Endothelial cell of umbilical vein (primary cell): ENCODE data around the gene AGGF1. TPM values are rescaled to one million over a fixed set of nuclear protein-coding genes. Genes with fewer than 3 reads are reported as not detected.

Experiments
- BruUV-seq: library from RNA; stranded (reverse); fragments of 400-500 nt; replicated peaks from 2 replicates; lab custom pipeline; 2021; lab: Mats Ljungman, UMichigan
- CTCF ChIA-PET: fragments of 300-600, 350-600 bp; sonication (Branson Sonifier 250); formaldehyde crosslinking; loops from one replicate; lab custom pipeline; 2021; ENCODE audit warnings: antibody characterized with exemption, inconsistent platforms; lab: Charles Lee
- POLR2A ChIA-PET: fragments of 300-600, 350-600 bp; sonication (Branson Sonifier 250); formaldehyde crosslinking; loops from one replicate; lab custom pipeline; 2021; ENCODE audit warnings: antibody characterized with exemption, inconsistent platforms; lab: Charles Lee
- DNase-seq: peaks from one replicate; pipeline ENCODE4 v3.0.0-alpha.2; 2011; ENCODE audit warnings: low read depth, low spot score
- FAIRE-seq: peaks from 2 replicates; lab custom pipeline; 2011; peaks lifted over from hg19 to GRCh38; lab: Jason Lieb, UNC
- H2AFZ ChIP-seq: 2 replicates; pipeline ENCODE4 v1.6.0; 2012; ENCODE audit warnings: low read depth, low read length, control low read depth, inconsistent platforms
- H3K27ac ChIP-seq: 2 replicates; pipeline ENCODE4 v1.5.1; 2011; ENCODE audit warnings: low read depth, mild to moderate bottlenecking, control low read depth, low read length, moderate library complexity; ENCODE audit not compliant: insufficient read depth
- H3K27me3 ChIP-seq, 2 experiments: 2 replicates each; pipeline versions ENCODE4 v1.6.0 to v1.6.1; 2011; ENCODE audit warnings: low read length in 2 of 2, mixed read lengths in 1 of 2; ENCODE audit not compliant: control insufficient read depth in 2 of 2, insufficient read depth in 2 of 2
- H3K36me3 ChIP-seq, 2 experiments: 2 replicates in 1 of 2; 3 replicates in 1 of 2; pipeline ENCODE4 v1.5.1; 2011; ENCODE audit warnings: low read length in 2 of 2, mild to moderate bottlenecking in 1 of 2, moderate library complexity in 1 of 2; ENCODE audit not compliant: control insufficient read depth in 2 of 2, insufficient read depth in 2 of 2; ENCODE audit errors: extremely low read depth in 1 of 2
- H3K4me1 ChIP-seq: 3 replicates; pipeline ENCODE4 v1.5.1; 2011; ENCODE audit warnings: mild to moderate bottlenecking, low read length; ENCODE audit not compliant: control insufficient read depth, insufficient read depth; ENCODE audit errors: extremely low read depth
- H3K4me2 ChIP-seq: 2 replicates; pipeline ENCODE4 v1.6.1; 2011; ENCODE audit warnings: low read length, control low read depth, mixed read lengths; ENCODE audit not compliant: insufficient read depth
- H3K4me3 ChIP-seq, 3 experiments: fragments of 200-600 bp in 1 of 3; sonication (generic), shearing (Covaris generic) in 1 of 3; replicated peaks in 1 of 3; 2 replicates each; pipeline ENCODE4 v1.5.1; 2011 to 2016; ENCODE audit warnings: control low read depth in 3 of 3, low read length in 3 of 3, mild to moderate bottlenecking in 2 of 3, inconsistent platforms in 1 of 3, low read depth in 1 of 3, moderate library complexity in 1 of 3; ENCODE audit not compliant: insufficient read depth in 1 of 3
- H3K79me2 ChIP-seq: 2 replicates; pipeline ENCODE4 v1.6.0; 2012; ENCODE audit warnings: low read length, inconsistent platforms; ENCODE audit not compliant: control insufficient read depth, insufficient read depth
- H3K9ac ChIP-seq: replicated peaks from 2 replicates; pipeline ENCODE3; 2011; ENCODE audit warnings: low read length, control low read depth; ENCODE audit not compliant: insufficient read depth; ENCODE audit errors: extremely low read depth
- H3K9me1 ChIP-seq: replicated peaks from 3 replicates; pipeline ENCODE4 v1.6.0; 2011; ENCODE audit warnings: mild to moderate bottlenecking, low read length; ENCODE audit not compliant: control insufficient read depth, insufficient read depth; ENCODE audit errors: extremely low read depth
- H3K9me3 ChIP-seq: replicated peaks from 2 replicates; pipeline ENCODE4 v1.5.1; 2012; ENCODE audit warnings: low read length, inconsistent platforms; ENCODE audit not compliant: control insufficient read depth, insufficient read depth
- H4K20me1 ChIP-seq: replicated peaks from 2 replicates; pipeline ENCODE3; 2011; ENCODE audit warnings: mild to moderate bottlenecking, low read length; ENCODE audit not compliant: control insufficient read depth, insufficient read depth; ENCODE audit errors: extremely low read depth
- CTCF ChIP-seq, 2 donors: IDR thresholded peaks; 1 replicate in 1 of 2; 2 replicates in 1 of 2; pipeline ENCODE4 v1.5.1; 2011; ENCODE audit warnings: low read length in 2 of 2, mild to moderate bottlenecking in 2 of 2, moderate library complexity in 2 of 2, control low read depth in 1 of 2, inconsistent platforms in 1 of 2, low read depth in 1 of 2; ENCODE audit not compliant: insufficient read depth in 1 of 2; ENCODE audit errors: extremely low read depth in 1 of 2
- EZH2 ChIP-seq: IDR thresholded peaks from 2 replicates; pipeline ENCODE4 v1.6.1; 2012; ENCODE audit warnings: borderline replicate concordance, low read depth, mild to moderate bottlenecking, moderate library complexity, low read length, inconsistent platforms; ENCODE audit not compliant: severe bottlenecking
- GATA2 ChIP-seq: IDR thresholded peaks from 2 replicates; pipeline ENCODE4 v1.7.0; 2011; ENCODE audit warnings: low read depth, mild to moderate bottlenecking, moderate library complexity, mixed read lengths, low read length; ENCODE audit not compliant: insufficient read length, insufficient read depth
- JUN ChIP-seq: IDR thresholded peaks from 2 replicates; pipeline ENCODE4 v1.6.1; 2011; ENCODE audit warnings: borderline replicate concordance, low read depth; ENCODE audit not compliant: insufficient read length, insufficient read depth
- MAX ChIP-seq: IDR thresholded peaks from 2 replicates; pipeline ENCODE4 v1.6.1; 2011; ENCODE audit not compliant: insufficient read depth, insufficient read length
- MYC ChIP-seq: IDR thresholded peaks from one replicate; pipeline ENCODE4 v1.6.1; 2011; ENCODE audit warnings: mild to moderate bottlenecking, low read depth, low read length
- POLR2A ChIP-seq: IDR thresholded peaks from 2 replicates; pipeline ENCODE4 v1.6.1; 2012; ENCODE audit warnings: low read depth, mild to moderate bottlenecking, control low read depth, low read length
- POLR2AphosphoS5 ChIP-seq: IDR thresholded peaks from 2 replicates; pipeline ENCODE4 v1.6.1; 2012; ENCODE audit warnings: low read depth, mild to moderate bottlenecking, control low read depth, low read length, moderate library complexity; ENCODE audit not compliant: insufficient read depth
- dilution Hi-C: fragments of 300-500 bp; cut with MboI; formaldehyde crosslinking; loops from one replicate; pipeline ENCODE4 v1.15.0; 2019; ENCODE audit warnings: low sequenced_read_pairs; ENCODE audit not compliant: extremely low pct_ligation_motif_present
- intact Hi-C: fragments of 100-400 bp; cut with micrococcal nuclease; formaldehyde crosslinking; loops from one replicate; pipeline ENCODE4 v1.10.0; 2022
- polyA plus RNA-seq, 4 experiments: library from polyadenylated mRNA; depleted of rRNA in 3 of 4; stranded (reverse) in 3 of 4; unstranded in 1 of 4; fragments of >200 nt; gene quantifications; 2 replicates each; pipeline versions ENCODE4 v1.2.1 to v1.2.3, GENCODE V29; 2011 to 2012; ENCODE audit warnings: missing spikeins in 1 of 4
- total RNA-seq: library from RNA; stranded (reverse); gene quantifications from 2 replicates; pipeline ENCODE4 v1.2.3, GENCODE V29; 2021

AGGF1 gene
- total and polyA plus RNA-seq, 2 donors (not counting 3 experiments of a cell fraction or from before 2014, with no cell fraction given) = 6.7 to 19.9 TPM

- H3K4me1 ChIP-seq = peaks cover 3% of the 10 kb centered on the region
- H3K9me3 ChIP-seq = no peaks in the 10 kb centered on the region
- H2AFZ ChIP-seq = no peak overlapping the region
- no peak overlapping the region for H3K9ac ChIP-seq
- DNase-seq (no peak), FAIRE-seq (no peak)
- no peaks in the 10 kb centered on the region for H3K79me2 ChIP-seq
- no peak overlapping the region for H3K4me2 ChIP-seq
- H3K27me3 ChIP-seq = no peaks in the 10 kb centered on the region
- CTCF ChIA-PET = no interaction called here
- H4K20me1 ChIP-seq = no peaks in the 10 kb centered on the region
- H3K4me3 ChIP-seq = no peak overlapping the region
- H3K27ac ChIP-seq = no peak overlapping the region
- intact Hi-C loops = no loop called here
- no peak for TF ChIP-seq MYC
- TF ChIP-seq JUN = no peak
- no peak for TF ChIP-seq POLR2A
- TF ChIP-seq MAX = no peak
- no peak for TF ChIP-seq POLR2AphosphoS5
- no peak for TF ChIP-seq CTCF (IDR thresholded peaks at IDR 0.05; ENCODE audit: extremely low read depth in 1 of 2, insufficient read depth in 1 of 2, low read depth in 1 of 2, low read length in 2 of 2)
- no peak for TF ChIP-seq GATA2
- TF ChIP-seq EZH2 = no peak
- dilution Hi-C loops = no loop called here
- BruUV-seq = TSS peak; percentile 26
- POLR2A ChIA-PET = no interaction called here
- no peaks in the 10 kb centered on the region for H3K9me1 ChIP-seq
- H3K36me3 ChIP-seq = peaks cover 0 to 2% of the 10 kb centered on the region in 2 experiments
These were observed 43.5 kb downstream of the AGGF1 start for GRCh38 chr5:77073667-77074066.
